Small intestine (tissue), 7 donors: Measurements from ENCODE around the gene SLC3A2. TPM values are rescaled to one million over a fixed set of nuclear protein-coding genes. Genes with fewer than 3 reads are reported as not detected.

Source experiments
- DNase-seq, 2 donors: peaks; one replicate each; pipeline versions ENCODE4 v3.0.0 to v3.0.0-alpha.2; 2013
- FAIRE-seq: peaks from 2 replicates; lab custom pipeline; 2012; peaks lifted over from hg19 to GRCh38; lab: Jason Lieb, UNC
- H3K27ac ChIP-seq, 3 donors: one replicate each; pipeline ENCODE4 v1.5.1; 2013; ENCODE audit warnings: low read length in 2 of 3, mild to moderate bottlenecking in 2 of 3, control low read depth in 1 of 3, inconsistent platforms in 1 of 3, low read depth in 1 of 3, moderate library complexity in 1 of 3
- H3K27me3 ChIP-seq, 3 donors: one replicate each; pipeline ENCODE4 v1.6.1; 2013; ENCODE audit warnings: low read length in 3 of 3, inconsistent platforms in 1 of 3; ENCODE audit not compliant: control insufficient read depth in 3 of 3, insufficient read depth in 3 of 3
- H3K36me3 ChIP-seq, 3 donors: one replicate each; pipeline ENCODE4 v1.6.1; 2013; ENCODE audit warnings: low read length in 3 of 3, inconsistent platforms in 1 of 3, low read depth in 1 of 3, mild to moderate bottlenecking in 1 of 3, moderate library complexity in 1 of 3; ENCODE audit not compliant: control insufficient read depth in 3 of 3, insufficient read depth in 2 of 3
- H3K4me1 ChIP-seq, 3 donors: one replicate each; pipeline ENCODE4 v1.6.1; 2013; ENCODE audit warnings: low read length in 2 of 3, inconsistent platforms in 1 of 3, low read depth in 1 of 3, mild to moderate bottlenecking in 1 of 3, moderate library complexity in 1 of 3; ENCODE audit not compliant: control insufficient read depth in 3 of 3, insufficient read depth in 2 of 3
- H3K4me3 ChIP-seq, 3 donors: one replicate each; pipeline ENCODE4 v1.5.1; 2013; ENCODE audit warnings: low read length in 3 of 3, control low read depth in 1 of 3, inconsistent platforms in 1 of 3, low read depth in 1 of 3, mild to moderate bottlenecking in 1 of 3, moderate library complexity in 1 of 3
- H3K9me3 ChIP-seq, 2 donors: one replicate each; pipeline ENCODE4 v1.6.1; 2013; ENCODE audit warnings: low read depth in 1 of 2, low read length in 1 of 2; ENCODE audit not compliant: control insufficient read depth in 2 of 2, insufficient read depth in 1 of 2
- WGBS, 3 donors: extraction: QIAGEN DNeasy Blood & Tissue Kit; methylation state at CpG; one replicate each; pipeline ENCODE4 v1.1.7; 2013; 5-methylcytosine and 5-hydroxymethylcytosine counted together
- polyA plus RNA-seq, 4 donors: library from polyadenylated mRNA; stranded (reverse) in 3 of 4; unstranded in 1 of 4; fragments of 200-250 nt in 3 of 4; fragments of 120-200 nt in 1 of 4; gene quantifications; one replicate each; pipeline versions ENCODE4 v1.2.1 to v1.2.3, GENCODE V29; 2013
- donor health status: healthy with polysubstance abuse.
- donor health status: control.
- donor health status: control.
- donor health status: Bipolar disorder and iron deficiency.
- donor health status: healthy.

SLC3A2 gene
- polyA plus RNA-seq, 4 donors: 124 to 200 (median 175) TPM

DNA sequence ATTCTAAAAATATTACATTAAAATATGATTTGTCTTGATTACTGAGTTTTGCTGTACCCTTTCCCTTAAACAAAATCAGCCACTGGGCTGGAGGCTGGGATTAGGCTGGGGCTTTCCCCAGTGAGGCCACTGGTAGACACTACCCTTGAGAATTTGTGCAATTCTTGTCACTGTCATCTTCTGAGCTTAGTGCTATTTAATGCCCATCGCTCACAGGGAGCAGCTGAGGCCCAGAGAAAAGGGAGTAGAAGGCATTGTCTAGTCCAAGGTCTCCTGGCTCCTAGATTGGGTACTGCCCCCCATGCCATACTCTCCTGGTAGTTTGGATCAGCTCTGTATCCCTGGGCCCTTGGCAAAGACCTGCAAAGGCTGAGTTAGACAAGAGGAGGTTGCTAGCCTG is 33.7 kb downstream of the SLC3A2 start:
- no peak for DNase-seq
- Histone ChIP-seq H3K27ac (no peak overlapping the region), H3K36me3 (peaks cover 0 to 2% (median 0%) of the 10 kb centered on the region in 3 donors), H3K9me3 (no peaks in the 10 kb centered on the region), H3K27me3 (no peaks in the 10 kb centered on the region), H3K4me1 (peaks cover 0 to 3% (median 0%) of the 10 kb centered on the region in 3 donors), H3K4me3 (no peak overlapping the region)
- FAIRE-seq: no peak
- 88 to 100% (median 94%) methylated on average over 1 of the region's 1 CpG for WGBS, 3 donors

DNA sequence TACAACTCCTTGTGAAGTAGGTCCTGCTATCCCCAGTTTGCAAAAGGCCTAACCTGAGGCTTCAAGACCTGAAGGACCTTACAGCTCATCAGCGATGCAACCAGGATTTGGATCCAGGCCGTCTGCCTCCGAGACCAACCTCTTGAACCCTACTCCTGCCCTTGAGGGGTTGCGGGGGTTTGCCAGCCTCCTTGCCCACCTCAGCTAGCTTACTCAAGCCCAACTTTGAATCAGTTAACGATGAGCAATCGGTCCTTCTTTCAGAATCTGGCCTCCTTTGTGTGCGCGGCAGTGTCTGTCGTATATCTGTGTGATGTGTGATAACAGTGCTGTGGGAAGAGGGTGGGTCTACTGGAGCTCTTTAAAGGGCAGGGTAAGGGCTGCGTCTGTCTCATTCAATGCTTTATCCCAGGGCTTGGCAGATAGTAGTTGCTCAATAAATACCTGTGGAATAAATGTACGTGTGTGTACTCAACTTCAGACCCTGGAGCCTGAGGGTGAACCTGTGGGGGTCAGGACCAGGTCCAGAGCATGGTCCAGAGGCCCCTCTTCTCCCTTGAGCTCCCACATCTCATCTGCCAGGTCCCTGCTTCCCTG is 37.3 kb downstream of the SLC3A2 start:
- H3K9me3 ChIP-seq: peaks cover 0 to 2% of the 10 kb centered on the region in 2 donors
- no peak for FAIRE-seq
- H3K36me3 ChIP-seq: no peaks in the 10 kb centered on the region
- WGBS, 3 donors: 86 to 88% (median 87%) methylated on average over 11 of the region's 11 CpGs
- no peak overlapping the region for H3K27ac ChIP-seq
- peaks cover under 1 to 30% (median 10%) of the 10 kb centered on the region in 3 donors for H3K27me3 ChIP-seq
- no peak for DNase-seq
- H3K4me3 ChIP-seq: no peak overlapping the region
- no peaks in the 10 kb centered on the region for H3K4me1 ChIP-seq

GRCh38 chr11:62918531-62918930 is 37.8 kb downstream of the SLC3A2 start:
- DNase-seq (no peak), FAIRE-seq (no peak)
- Histone ChIP-seq H3K36me3 (no peaks in the 10 kb centered on the region), H3K9me3 (peaks cover 0 to 3% of the 10 kb centered on the region in 2 donors), H3K27ac (no peak overlapping the region), H3K4me1 (peaks cover 0 to 2% (median 1%) of the 10 kb centered on the region in 3 donors), H3K27me3 (peaks cover 3 to 35% (median 12%) of the 10 kb centered on the region in 3 donors), H3K4me3 (no peak overlapping the region)
- WGBS, 3 donors: 53 to 72% (median 62%) methylated on average over 5 of the region's 5 CpGs

DNA sequence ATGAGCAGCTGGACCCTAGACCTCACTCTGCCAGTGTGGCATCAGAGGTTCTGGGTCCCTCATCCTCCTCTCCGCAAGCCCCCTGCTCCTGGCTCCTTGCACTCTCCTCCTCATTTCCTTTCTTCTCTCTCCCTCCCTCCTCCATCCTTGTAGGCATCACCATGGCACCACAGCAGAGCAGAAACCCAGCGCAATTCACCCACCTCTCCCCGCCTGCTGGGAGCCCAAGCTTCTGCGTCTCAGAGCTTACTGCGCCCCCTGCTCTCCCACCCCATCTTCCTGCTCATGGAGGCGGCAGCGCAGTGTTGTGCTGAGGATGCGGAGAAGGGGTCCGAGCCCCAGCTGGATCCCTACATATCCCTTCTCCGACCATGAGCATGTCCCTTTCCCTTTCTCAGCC is 38.8 kb downstream of the SLC3A2 start:
- FAIRE-seq: no peak
- Histone ChIP-seq H3K27ac (no peak overlapping the region), H3K4me3 (no peak overlapping the region), H3K4me1 (peaks cover 0 to 11% (median 2%) of the 10 kb centered on the region in 3 donors), H3K36me3 (no peaks in the 10 kb centered on the region), H3K27me3 (peaks cover 3 to 44% (median 15%) of the 10 kb centered on the region in 3 donors), H3K9me3 (peaks cover 0 to 3% of the 10 kb centered on the region in 2 donors)
- WGBS, 3 donors: 87 to 90% (median 89%) methylated on average over 10 of the region's 10 CpGs
- DNase-seq: no peak

DNA sequence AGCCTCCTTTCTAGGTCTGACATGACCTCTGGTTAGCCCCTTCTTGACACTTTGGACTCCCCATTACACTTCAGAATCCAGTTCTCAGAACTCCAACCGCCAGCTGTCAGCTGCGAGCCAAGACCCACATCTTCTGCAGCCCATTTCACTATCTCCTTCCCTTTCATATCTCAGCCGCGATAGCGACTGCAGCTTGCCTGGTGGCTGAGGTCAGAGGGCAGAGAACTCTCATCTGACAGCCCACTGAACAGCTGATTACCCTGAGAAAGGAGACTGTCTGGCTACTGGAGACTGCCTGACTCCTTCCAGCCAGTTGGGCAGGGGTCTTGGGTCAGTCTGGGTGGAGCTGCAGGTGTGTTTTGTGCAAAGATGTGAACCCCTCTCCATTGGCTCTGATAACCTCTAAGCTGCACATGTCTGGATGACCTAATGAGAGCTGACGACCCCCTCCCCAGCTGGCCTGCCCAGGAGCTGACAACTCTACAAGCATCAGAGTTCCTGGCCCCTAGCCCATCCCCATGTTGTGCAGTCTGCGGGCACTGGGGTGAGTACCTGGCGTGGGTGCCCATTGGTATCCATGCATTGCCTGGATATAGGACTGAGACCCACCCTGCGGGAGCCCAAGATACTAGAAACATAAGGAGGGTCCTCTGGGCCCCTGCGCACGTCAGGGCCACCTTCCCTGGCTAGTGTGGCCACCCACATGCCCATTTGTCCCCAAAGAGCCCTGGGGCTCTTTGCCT is 39.4 kb downstream of the SLC3A2 start:
- H3K4me3 ChIP-seq: no peak overlapping the region
- H3K27ac ChIP-seq: no peak overlapping the region
- H3K9me3 ChIP-seq: peaks cover 0 to 3% of the 10 kb centered on the region in 2 donors
- H3K4me1 ChIP-seq: peaks cover 0 to 11% (median 2%) of the 10 kb centered on the region in 3 donors
- FAIRE-seq: no peak
- H3K27me3 ChIP-seq: peaks cover 3 to 50% (median 15%) of the 10 kb centered on the region in 3 donors
- no peaks in the 10 kb centered on the region for H3K36me3 ChIP-seq
- WGBS, 3 donors: 46 to 68% (median 51%) methylated on average over 11 of the region's 11 CpGs
- no peak for DNase-seq

DNA sequence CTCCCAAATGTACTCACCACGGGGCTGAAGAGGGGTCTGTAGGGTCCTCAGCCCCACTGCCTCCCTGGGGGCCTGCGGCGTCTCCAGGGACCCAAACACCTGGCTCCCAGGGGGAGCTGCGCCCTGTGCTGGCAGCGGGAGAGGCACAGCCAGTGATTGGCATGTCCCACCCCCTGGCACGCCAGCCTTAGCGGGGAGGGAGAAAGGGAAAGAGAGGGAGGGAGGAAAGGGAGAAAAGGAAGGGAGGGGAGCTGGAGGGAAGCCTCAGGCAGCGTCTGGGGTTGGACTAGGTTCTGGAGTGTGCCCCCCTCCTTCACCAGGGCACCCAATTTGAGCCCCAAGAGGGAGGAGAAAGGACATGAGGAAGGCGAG is 40.5 kb downstream of the SLC3A2 start, which contains the start of gene CHRM1:
Gene CHRM1, minus strand, starts transcription at position 163 of the 372 bp plus-strand sequence. CDS start 10,263 bp downstream, outside the sequence.
- no peaks in the 10 kb centered on the region for H3K36me3 ChIP-seq
- WGBS, 3 donors: 3 to 35% (median 27%) methylated on average over 9 of the region's 9 CpGs
- peaks cover 3 to 61% (median 23%) of the 10 kb centered on the region in 3 donors for H3K27me3 ChIP-seq
- FAIRE-seq: no peak
- H3K4me1 ChIP-seq: peaks cover 0 to 15% (median 6%) of the 10 kb centered on the region in 3 donors
- no peak within 1 kb of the TSS for H3K27ac ChIP-seq
- DNase-seq: peak in 1 of 2 donors; percentile 21
- no peak within 1 kb of the TSS for H3K4me3 ChIP-seq
- H3K9me3 ChIP-seq: peaks cover 0 to 3% of the 10 kb centered on the region in 2 donors

- peaks cover 0 to 3% of the 10 kb centered on the region in 2 donors for H3K9me3 ChIP-seq
- 6 to 33% (median 21%) methylated on average over 15 to 19 of the region's 19 CpGs for WGBS, 3 donors
- no peak overlapping the region for H3K4me3 ChIP-seq
- no peak overlapping the region for H3K27ac ChIP-seq
- H3K36me3 ChIP-seq: no peaks in the 10 kb centered on the region
- no peak for FAIRE-seq
- H3K4me1 ChIP-seq: peaks cover 0 to 20% (median 6%) of the 10 kb centered on the region in 3 donors
- peaks cover 3 to 66% (median 26%) of the 10 kb centered on the region in 3 donors for H3K27me3 ChIP-seq
- peak; percentile 15 to 60 for DNase-seq
Observed at GRCh38 chr11:62921573-62922188, 41.0 kb downstream of the SLC3A2 start.

DNA sequence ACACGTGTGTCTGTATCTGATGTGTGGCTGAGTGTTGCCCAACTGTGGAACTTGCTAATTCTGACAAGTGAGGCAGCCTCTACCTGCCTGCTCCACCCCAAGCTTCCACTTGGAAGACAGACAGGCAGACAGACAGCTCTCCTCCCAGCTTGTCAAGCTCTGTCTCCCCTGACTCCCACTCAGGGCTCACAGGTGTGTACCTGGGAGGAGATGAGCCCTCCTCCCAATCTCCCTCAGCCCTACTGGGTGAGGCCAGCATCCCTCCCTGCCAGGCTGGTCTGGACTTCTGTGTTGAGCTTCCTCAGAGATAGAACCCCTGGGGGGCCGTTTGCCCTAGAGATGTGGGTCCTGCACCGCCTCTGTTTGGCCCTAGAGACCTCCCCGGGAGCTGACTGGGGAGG is 41.5 kb downstream of the SLC3A2 start:
- 30 to 62% (median 56%) methylated on average over 4 of the region's 4 CpGs for WGBS, 3 donors
- Histone ChIP-seq H3K36me3 (no peaks in the 10 kb centered on the region), H3K27me3 (peaks cover 7 to 71% (median 30%) of the 10 kb centered on the region in 3 donors), H3K9me3 (peaks cover 0 to 3% of the 10 kb centered on the region in 2 donors), H3K27ac (no peak overlapping the region), H3K4me3 (no peak overlapping the region), H3K4me1 (peaks cover 0 to 25% (median 6%) of the 10 kb centered on the region in 3 donors)
- DNase-seq: no peak
- FAIRE-seq: no peak
